ENCODE data around the gene FBLN1.

DNA sequence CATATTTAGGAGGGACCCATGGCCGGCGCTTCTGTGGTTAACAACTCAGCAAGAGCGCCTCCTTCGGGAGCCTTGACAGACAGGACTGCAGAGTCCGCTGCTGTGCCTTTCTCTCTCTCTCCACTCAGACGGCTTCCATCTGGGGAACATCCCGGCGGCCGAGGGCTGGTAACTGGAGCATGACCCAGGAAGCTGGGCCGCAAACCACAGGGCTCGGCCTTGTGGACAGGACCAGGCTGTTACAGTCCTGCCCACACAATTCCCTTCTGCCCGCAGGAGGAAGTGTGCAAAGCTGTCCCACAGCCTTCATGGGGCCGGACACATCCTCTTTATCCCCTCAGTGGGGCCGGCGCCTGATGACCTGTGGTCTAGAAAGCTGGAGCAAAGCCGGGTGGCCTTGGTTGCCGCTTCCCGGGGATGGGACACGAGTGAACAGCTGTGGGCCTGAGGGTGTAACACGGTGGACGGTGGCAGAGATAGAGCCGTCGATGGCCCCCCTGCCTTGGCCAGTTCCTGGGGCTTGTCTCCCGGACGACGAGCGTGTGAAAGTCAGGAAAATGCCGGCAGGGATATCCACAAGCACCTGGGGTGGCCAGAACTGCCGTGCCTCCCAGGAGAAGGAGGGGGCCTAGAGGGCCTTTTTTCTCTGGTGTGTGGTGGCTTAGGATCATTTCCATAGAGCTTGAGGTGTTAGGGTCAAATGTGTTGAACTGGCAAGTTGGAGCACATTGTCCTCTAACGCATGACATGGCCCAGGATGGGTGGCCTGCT, 50.1 kb downstream of the FBLN1 start:
- TF ChIP-seq, protein P1, sequence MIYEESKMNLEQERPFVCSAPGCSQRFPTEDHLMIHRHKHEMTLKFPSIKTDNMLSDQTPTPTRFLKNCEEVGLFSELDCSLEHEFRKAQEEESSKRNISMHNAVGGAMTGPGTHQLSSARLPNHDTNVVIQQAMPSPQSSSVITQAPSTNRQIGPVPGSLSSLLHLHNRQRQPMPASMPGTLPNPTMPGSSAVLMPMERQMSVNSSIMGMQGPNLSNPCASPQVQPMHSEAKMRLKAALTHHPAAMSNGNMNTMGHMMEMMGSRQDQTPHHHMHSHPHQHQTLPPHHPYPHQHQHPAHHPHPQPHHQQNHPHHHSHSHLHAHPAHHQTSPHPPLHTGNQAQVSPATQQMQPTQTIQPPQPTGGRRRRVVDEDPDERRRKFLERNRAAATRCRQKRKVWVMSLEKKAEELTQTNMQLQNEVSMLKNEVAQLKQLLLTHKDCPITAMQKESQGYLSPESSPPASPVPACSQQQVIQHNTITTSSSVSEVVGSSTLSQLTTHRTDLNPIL (CRISPR knock-in tag; IDR thresholded peaks at IDR 0.05; ENCODE audit: low read depth) = no peak
- TF ChIP-seq, protein P2, sequence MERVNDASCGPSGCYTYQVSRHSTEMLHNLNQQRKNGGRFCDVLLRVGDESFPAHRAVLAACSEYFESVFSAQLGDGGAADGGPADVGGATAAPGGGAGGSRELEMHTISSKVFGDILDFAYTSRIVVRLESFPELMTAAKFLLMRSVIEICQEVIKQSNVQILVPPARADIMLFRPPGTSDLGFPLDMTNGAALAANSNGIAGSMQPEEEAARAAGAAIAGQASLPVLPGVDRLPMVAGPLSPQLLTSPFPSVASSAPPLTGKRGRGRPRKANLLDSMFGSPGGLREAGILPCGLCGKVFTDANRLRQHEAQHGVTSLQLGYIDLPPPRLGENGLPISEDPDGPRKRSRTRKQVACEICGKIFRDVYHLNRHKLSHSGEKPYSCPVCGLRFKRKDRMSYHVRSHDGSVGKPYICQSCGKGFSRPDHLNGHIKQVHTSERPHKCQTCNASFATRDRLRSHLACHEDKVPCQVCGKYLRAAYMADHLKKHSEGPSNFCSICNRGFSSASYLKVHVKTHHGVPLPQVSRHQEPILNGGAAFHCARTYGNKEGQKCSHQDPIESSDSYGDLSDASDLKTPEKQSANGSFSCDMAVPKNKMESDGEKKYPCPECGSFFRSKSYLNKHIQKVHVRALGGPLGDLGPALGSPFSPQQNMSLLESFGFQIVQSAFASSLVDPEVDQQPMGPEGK (CRISPR knock-in tag; IDR thresholded peaks at IDR 0.05; ENCODE audit: borderline replicate concordance) = no peak
- TF ChIP-seq, protein P3, sequence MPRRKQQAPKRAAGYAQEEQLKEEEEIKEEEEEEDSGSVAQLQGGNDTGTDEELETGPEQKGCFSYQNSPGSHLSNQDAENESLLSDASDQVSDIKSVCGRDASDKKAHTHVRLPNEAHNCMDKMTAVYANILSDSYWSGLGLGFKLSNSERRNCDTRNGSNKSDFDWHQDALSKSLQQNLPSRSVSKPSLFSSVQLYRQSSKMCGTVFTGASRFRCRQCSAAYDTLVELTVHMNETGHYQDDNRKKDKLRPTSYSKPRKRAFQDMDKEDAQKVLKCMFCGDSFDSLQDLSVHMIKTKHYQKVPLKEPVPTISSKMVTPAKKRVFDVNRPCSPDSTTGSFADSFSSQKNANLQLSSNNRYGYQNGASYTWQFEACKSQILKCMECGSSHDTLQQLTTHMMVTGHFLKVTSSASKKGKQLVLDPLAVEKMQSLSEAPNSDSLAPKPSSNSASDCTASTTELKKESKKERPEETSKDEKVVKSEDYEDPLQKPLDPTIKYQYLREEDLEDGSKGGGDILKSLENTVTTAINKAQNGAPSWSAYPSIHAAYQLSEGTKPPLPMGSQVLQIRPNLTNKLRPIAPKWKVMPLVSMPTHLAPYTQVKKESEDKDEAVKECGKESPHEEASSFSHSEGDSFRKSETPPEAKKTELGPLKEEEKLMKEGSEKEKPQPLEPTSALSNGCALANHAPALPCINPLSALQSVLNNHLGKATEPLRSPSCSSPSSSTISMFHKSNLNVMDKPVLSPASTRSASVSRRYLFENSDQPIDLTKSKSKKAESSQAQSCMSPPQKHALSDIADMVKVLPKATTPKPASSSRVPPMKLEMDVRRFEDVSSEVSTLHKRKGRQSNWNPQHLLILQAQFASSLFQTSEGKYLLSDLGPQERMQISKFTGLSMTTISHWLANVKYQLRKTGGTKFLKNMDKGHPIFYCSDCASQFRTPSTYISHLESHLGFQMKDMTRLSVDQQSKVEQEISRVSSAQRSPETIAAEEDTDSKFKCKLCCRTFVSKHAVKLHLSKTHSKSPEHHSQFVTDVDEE (CRISPR knock-in tag; IDR thresholded peaks at IDR 0.05) = no peak
- TF ChIP-seq ZFP30 (CRISPR knock-in tag; IDR thresholded peaks at IDR 0.05) (no peak), TCF4 (CRISPR knock-in tag; IDR thresholded peaks at IDR 0.05; ENCODE audit: borderline replicate concordance) (no peak), ZNF565 (CRISPR knock-in tag; conservative IDR thresholded peaks at IDR 0.05; ENCODE audit: low read depth) (no peak)
